ENCODE measurements around the gene ZNF420.
A peak's percentile ranks its signal among the peaks of the same experiment; 100 is the strongest.

DNA sequence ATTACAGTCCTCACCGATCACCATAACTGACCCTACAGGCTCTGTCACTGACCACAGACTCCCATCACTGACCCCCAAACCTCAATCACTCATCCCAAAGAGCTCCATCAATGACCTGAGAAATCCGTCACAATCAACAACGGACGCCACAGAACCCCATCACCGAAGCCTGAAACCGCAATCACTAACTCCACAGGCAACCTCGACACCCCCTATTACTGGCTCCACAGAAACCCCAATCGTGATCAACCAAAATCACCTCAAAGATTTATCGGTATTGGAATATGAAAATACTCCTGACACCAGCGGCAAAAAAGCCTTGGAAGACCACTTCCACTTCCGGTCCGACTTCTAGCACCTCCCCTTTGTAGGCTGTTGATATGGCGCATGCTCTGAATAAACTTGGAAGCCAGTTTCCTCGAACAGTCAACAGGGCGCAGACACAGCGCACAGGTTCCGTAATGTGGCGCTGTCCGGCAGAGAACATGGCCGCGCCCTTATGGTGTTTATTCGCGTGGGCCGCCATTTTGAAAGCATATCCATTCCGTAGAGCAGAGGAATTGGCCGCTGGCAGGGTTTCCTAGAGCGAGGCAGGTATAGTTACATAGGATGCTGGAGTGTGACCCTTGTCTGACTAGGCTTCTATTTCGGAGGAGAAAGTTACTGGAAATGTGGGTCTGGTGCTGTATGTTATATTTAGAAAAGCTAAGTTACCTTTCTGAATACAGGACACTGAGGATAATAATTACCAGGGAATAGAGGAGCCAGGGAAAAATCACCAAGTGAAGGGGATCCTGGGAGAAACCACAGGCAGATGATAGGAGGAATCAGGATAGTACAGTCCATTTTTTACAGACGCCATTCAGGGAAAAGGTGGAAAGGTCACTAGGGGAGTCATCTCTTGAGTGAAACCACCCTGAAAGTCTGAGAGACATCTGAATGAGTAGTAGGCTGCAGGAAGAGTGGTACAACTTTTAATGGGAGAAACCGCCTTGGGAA lies 94.4 kb downstream of the ZNF420 start, which contains the start of gene ZNF585A:
- TF ChIP-seq, protein P1, sequence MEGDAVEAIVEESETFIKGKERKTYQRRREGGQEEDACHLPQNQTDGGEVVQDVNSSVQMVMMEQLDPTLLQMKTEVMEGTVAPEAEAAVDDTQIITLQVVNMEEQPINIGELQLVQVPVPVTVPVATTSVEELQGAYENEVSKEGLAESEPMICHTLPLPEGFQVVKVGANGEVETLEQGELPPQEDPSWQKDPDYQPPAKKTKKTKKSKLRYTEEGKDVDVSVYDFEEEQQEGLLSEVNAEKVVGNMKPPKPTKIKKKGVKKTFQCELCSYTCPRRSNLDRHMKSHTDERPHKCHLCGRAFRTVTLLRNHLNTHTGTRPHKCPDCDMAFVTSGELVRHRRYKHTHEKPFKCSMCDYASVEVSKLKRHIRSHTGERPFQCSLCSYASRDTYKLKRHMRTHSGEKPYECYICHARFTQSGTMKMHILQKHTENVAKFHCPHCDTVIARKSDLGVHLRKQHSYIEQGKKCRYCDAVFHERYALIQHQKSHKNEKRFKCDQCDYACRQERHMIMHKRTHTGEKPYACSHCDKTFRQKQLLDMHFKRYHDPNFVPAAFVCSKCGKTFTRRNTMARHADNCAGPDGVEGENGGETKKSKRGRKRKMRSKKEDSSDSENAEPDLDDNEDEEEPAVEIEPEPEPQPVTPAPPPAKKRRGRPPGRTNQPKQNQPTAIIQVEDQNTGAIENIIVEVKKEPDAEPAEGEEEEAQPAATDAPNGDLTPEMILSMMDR (conservative IDR thresholded peaks at IDR 0.05 in 1 of 2, IDR thresholded peaks at IDR 0.05 in 1 of 2; ENCODE audit: extremely low read depth in 1 of 2, insufficient read depth in 1 of 2, low read depth in 1 of 2, low read length in 2 of 2): peak in 1 of 2 donors; percentile 41
- no peak for TF ChIP-seq EZH2 (IDR thresholded peaks at IDR 0.05; ENCODE audit: borderline replicate concordance, low read length)

All from mammary epithelial cell (primary cell).